Measurements from ENCODE around the gene LRCH3.

- TF ChIP-seq FOXP2 (optimal IDR thresholded peaks at IDR 0.05; ENCODE audit: control extremely low read depth, extremely low read length, insufficient read depth): no peak
- no peak for TF ChIP-seq EZH2 (IDR thresholded peaks at IDR 0.05)
- TF ChIP-seq POLR2AphosphoS5 (IDR thresholded peaks at IDR 0.05; ENCODE audit: borderline replicate concordance, low read depth, low read length): no peak
Observed at GRCh38 chr3:197752107-197752506, 38.9 kb upstream of the LRCH3 start.
